Measurements from ENCODE around the gene USH1G. TPM values are rescaled to one million over a fixed set of nuclear protein-coding genes. Genes with fewer than 3 reads are reported as not detected.

USH1G gene
- polyA plus RNA-seq, 1 donor (not counting 4 experiments of a cell fraction or from before 2014, with no cell fraction given): 0.34 TPM

DNA sequence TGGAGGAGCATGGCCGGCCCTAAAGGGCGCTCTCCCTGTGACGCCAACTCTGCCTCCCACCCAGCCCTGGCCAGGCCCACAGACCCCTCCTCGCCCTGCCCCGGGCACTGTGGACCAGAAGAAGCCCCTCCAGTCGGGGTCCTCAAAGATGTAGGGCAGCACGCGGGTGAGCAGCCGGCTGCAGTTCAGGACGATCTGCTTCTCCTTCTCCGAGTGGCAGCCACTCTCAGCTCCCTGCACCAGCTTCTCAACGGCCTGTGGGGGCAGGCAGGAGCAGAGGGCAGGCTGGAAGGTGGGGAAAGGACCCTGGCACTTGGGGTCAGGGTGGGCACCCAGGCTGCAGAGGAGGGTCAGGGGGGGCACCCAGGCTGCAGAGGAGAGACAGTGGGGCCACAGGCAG, 40.6 kb upstream of the USH1G start:
- H3K9me1 ChIP-seq (ENCODE audit: control insufficient read depth, extremely low read depth, insufficient read depth, low read length): no peaks in the 10 kb centered on the region
- TF ChIP-seq EZH2 (IDR thresholded peaks at IDR 0.05; ENCODE audit: low read length): no peak
- TF ChIP-seq, protein P1, sequence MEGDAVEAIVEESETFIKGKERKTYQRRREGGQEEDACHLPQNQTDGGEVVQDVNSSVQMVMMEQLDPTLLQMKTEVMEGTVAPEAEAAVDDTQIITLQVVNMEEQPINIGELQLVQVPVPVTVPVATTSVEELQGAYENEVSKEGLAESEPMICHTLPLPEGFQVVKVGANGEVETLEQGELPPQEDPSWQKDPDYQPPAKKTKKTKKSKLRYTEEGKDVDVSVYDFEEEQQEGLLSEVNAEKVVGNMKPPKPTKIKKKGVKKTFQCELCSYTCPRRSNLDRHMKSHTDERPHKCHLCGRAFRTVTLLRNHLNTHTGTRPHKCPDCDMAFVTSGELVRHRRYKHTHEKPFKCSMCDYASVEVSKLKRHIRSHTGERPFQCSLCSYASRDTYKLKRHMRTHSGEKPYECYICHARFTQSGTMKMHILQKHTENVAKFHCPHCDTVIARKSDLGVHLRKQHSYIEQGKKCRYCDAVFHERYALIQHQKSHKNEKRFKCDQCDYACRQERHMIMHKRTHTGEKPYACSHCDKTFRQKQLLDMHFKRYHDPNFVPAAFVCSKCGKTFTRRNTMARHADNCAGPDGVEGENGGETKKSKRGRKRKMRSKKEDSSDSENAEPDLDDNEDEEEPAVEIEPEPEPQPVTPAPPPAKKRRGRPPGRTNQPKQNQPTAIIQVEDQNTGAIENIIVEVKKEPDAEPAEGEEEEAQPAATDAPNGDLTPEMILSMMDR (optimal IDR thresholded peaks at IDR 0.05 in 1 of 3, IDR thresholded peaks at IDR 0.05 in 1 of 3, conservative IDR thresholded peaks at IDR 0.05 in 1 of 3; ENCODE audit: extremely low read depth in 1 of 3, insufficient read depth in 2 of 3, low read length in 3 of 3): peak in 2 of 3 experiments; percentile 16 to 29
- H3K4me1 ChIP-seq (ENCODE audit: control insufficient read depth, extremely low read depth, insufficient read depth, low read length): peaks cover 14% of the 10 kb centered on the region
- no peaks in the 10 kb centered on the region for H3K27me3 ChIP-seq (ENCODE audit: control insufficient read depth, extremely low read depth, insufficient read depth, low read length)
- H3K36me3 ChIP-seq (ENCODE audit: control insufficient read depth in 2 of 2, extremely low read depth in 1 of 2, insufficient read depth in 2 of 2, low read length in 2 of 2): no peaks in the 10 kb centered on the region
- no peaks in the 10 kb centered on the region for H4K20me1 ChIP-seq (ENCODE audit: control insufficient read depth, extremely low read depth, insufficient read depth, low read length)
- H3K27ac ChIP-seq (ENCODE audit: control insufficient read depth, insufficient read depth, low read length): no peak overlapping the region
- dilution Hi-C loops (cut with MboI; ENCODE audit: extremely low pct_ligation_motif_present, low sequenced_read_pairs): no loop called here
- no peak overlapping the region for H3K9ac ChIP-seq (ENCODE audit: control insufficient read depth, extremely low read depth, insufficient read depth, low read length)
- H3K4me2 ChIP-seq (ENCODE audit: control insufficient read depth, extremely low read depth, insufficient read depth, low read depth, low read length): no peak overlapping the region
- DNase-seq (ENCODE audit: low read depth, low spot score) (no peak), FAIRE-seq (no peak)
- no peak overlapping the region for H3K4me3 ChIP-seq (ENCODE audit: control insufficient read depth in 2 of 3, extremely low read depth in 1 of 3, insufficient read depth in 2 of 3, low read depth in 1 of 3, low read length in 3 of 3)
- H2AFZ ChIP-seq (ENCODE audit: control insufficient read depth, low read length): no peak overlapping the region
- no peaks in the 10 kb centered on the region for H3K9me3 ChIP-seq (ENCODE audit: control insufficient read depth, low read depth, low read length)
- H3K79me2 ChIP-seq (ENCODE audit: control insufficient read depth, insufficient read depth, low read length): no peaks in the 10 kb centered on the region

DNA sequence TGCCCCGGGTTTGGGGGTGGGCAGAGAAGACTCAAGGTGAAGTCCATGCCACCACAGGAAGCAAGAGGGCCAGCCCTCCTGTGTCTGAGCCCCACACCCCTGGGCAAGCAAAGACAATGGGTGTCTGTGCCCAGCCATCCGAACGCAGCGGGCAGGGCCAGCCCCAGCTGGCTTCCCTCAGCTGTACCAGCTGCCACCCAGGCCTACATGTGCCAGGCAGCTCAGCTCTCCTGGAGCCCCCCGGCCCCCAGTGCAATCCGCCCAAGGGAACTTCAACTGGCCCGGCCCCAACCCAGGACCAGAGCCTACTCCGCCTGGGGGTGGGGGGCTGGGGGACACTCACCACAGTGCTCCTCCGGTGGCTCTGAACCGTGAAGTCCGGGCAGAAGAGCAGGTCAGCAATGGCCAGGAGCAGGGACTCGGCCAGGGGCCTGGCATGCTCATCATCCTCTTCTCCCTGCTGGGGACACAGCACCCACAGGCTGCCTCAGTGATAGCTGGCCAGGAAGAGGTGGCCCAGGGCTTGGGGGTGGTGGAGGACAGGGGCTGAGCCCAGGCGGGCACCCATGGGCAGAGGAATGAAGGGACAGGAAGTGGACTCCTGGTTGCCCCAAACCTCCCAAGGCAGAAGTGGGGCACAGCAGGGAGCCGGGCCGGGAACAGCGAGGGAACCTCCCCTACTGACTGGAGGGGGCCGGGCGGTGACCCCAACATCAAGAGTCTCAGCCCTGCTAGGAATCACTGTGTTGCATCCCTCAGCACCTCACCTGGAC, 39.8 kb upstream of the USH1G start:
- H3K4me3 ChIP-seq (ENCODE audit: control insufficient read depth in 2 of 3, extremely low read depth in 1 of 3, insufficient read depth in 2 of 3, low read depth in 1 of 3, low read length in 3 of 3): no peak overlapping the region
- no peaks in the 10 kb centered on the region for H3K9me1 ChIP-seq (ENCODE audit: control insufficient read depth, extremely low read depth, insufficient read depth, low read length)
- dilution Hi-C loops (cut with MboI; ENCODE audit: extremely low pct_ligation_motif_present, low sequenced_read_pairs): no loop called here
- DNase-seq (ENCODE audit: low read depth, low spot score) (no peak), FAIRE-seq (no peak)
- H3K79me2 ChIP-seq (ENCODE audit: control insufficient read depth, insufficient read depth, low read length): no peaks in the 10 kb centered on the region
- H3K27me3 ChIP-seq (ENCODE audit: control insufficient read depth, extremely low read depth, insufficient read depth, low read length): no peaks in the 10 kb centered on the region
- H4K20me1 ChIP-seq (ENCODE audit: control insufficient read depth, extremely low read depth, insufficient read depth, low read length): no peaks in the 10 kb centered on the region
- H3K4me1 ChIP-seq (ENCODE audit: control insufficient read depth, extremely low read depth, insufficient read depth, low read length): peaks cover 9% of the 10 kb centered on the region
- TF ChIP-seq EZH2 (IDR thresholded peaks at IDR 0.05; ENCODE audit: low read length): no peak
- TF ChIP-seq, protein P1 (optimal IDR thresholded peaks at IDR 0.05 in 1 of 3, IDR thresholded peaks at IDR 0.05 in 1 of 3, conservative IDR thresholded peaks at IDR 0.05 in 1 of 3; ENCODE audit: extremely low read depth in 1 of 3, insufficient read depth in 2 of 3, low read length in 3 of 3): no peak
- no peak overlapping the region for H3K4me2 ChIP-seq (ENCODE audit: control insufficient read depth, extremely low read depth, insufficient read depth, low read depth, low read length)
- H3K9me3 ChIP-seq (ENCODE audit: control insufficient read depth, low read depth, low read length): no peaks in the 10 kb centered on the region
- no peak overlapping the region for H3K9ac ChIP-seq (ENCODE audit: control insufficient read depth, extremely low read depth, insufficient read depth, low read length)
- no peak overlapping the region for H2AFZ ChIP-seq (ENCODE audit: control insufficient read depth, low read length)
- no peak overlapping the region for H3K27ac ChIP-seq (ENCODE audit: control insufficient read depth, insufficient read depth, low read length)
- no peaks in the 10 kb centered on the region for H3K36me3 ChIP-seq (ENCODE audit: control insufficient read depth in 2 of 2, extremely low read depth in 1 of 2, insufficient read depth in 2 of 2, low read length in 2 of 2)

Measured in keratinocyte (primary cell).